Transverse colon (tissue), 3 donors: Measurements from ENCODE around the gene GPN2.

ENCODE experiments used
- CTCF ChIP-seq, 5 experiments: fragments of 200-600 bp in 3 of 5; fragments of 450-650 bp in 2 of 5; sonication (generic) in 3 of 5; IDR thresholded peaks; 1 replicate in 2 of 5; 2 replicates in 3 of 5; pipeline ENCODE4 v1.5.1; 2016 to 2017; ENCODE audit warnings: antibody characterized with exemption in 5 of 5, inconsistent platforms in 3 of 5, mild to moderate bottlenecking in 2 of 5, moderate library complexity in 1 of 5
- EP300 ChIP-seq: sonication (generic); formaldehyde crosslinking; IDR thresholded peaks from one replicate; pipeline ENCODE4 v1.6.1; 2017; ENCODE audit warnings: antibody characterized with exemption, low read depth
- POLR2A ChIP-seq: fragments of 450-650 bp; IDR thresholded peaks from one replicate; pipeline ENCODE4 v1.6.1; 2016; ENCODE audit warnings: antibody characterized with exemption, mild to moderate bottlenecking, moderate library complexity

GRCh38 chr1:26832249-26832960 lies 57.7 kb downstream of the GPN2 start:
- TF ChIP-seq CTCF (IDR thresholded peaks at IDR 0.05) (no peak), POLR2A (no peak), EP300 (no peak)
